Heart right ventricle (tissue), 16 donors: ENCODE data around the gene SNX33. TPM values are rescaled to one million over a fixed set of nuclear protein-coding genes. Genes with fewer than 3 reads are reported as not detected.
"Not testable (repeated sequence)": the region's sequence is repeated elsewhere in the genome, so short reads cannot be mapped to it uniquely, and the experiment has no call there.

Experiments used
- ATAC-seq, 8 donors: fragments of 200-7000 bp; cut with Tn5 transposase; one replicate each; pipeline ENCODE4 v1.9.1; 2020; ENCODE audit warnings: mild to moderate bottlenecking in 8 of 8, moderate library complexity in 8 of 8, moderate number of reproducible peaks in 1 of 8
- DNase-seq, 2 donors: peaks; one replicate each; pipeline ENCODE4 v3.0.0-alpha.2; 2020
- H3K27ac ChIP-seq, 10 donors: fragments of 200-600 bp; sonication (generic) in 2 of 10; one replicate each; pipeline versions ENCODE4 v1.5.0 to v1.8.0; 2020 to 2022; ENCODE audit warnings: mild to moderate bottlenecking in 3 of 10
- H3K27me3 ChIP-seq, 7 donors: fragments of 200-600 bp; one replicate each; pipeline ENCODE4 v1.8.0; 2021 to 2022; ENCODE audit warnings: mild to moderate bottlenecking in 2 of 7
- H3K36me3 ChIP-seq, 9 donors: fragments of 200-600 bp; sonication (generic) in 1 of 9; one replicate each; pipeline versions ENCODE4 v1.5.0 to v1.8.0; 2020 to 2022; ENCODE audit warnings: mild to moderate bottlenecking in 2 of 9
- H3K4me1 ChIP-seq, 9 donors: fragments of 200-600 bp; sonication (generic) in 1 of 9; one replicate each; pipeline versions ENCODE4 v1.5.0 to v1.8.0; 2020 to 2022; ENCODE audit warnings: mild to moderate bottlenecking in 4 of 9
- H3K4me3 ChIP-seq, 10 donors: fragments of 200-600 bp; sonication (generic) in 2 of 10; one replicate each; pipeline versions ENCODE4 v1.5.0 to v1.8.0; 2020 to 2022; ENCODE audit warnings: mild to moderate bottlenecking in 7 of 10, moderate library complexity in 2 of 10
- H3K9me3 ChIP-seq, 11 donors: fragments of 200-600 bp in 10 of 11; sonication (generic) in 2 of 11; one replicate each; pipeline versions ENCODE4 v1.5.0 to v1.8.0; 2013 to 2022; ENCODE audit warnings: mild to moderate bottlenecking in 2 of 11, control low read depth in 1 of 11, moderate library complexity in 1 of 11
- whole genome bisulfite sequencing, 2 donors: extraction: QIAGEN DNeasy Blood & Tissue Kit; methylation state at CpG; one replicate each; pipeline ENCODE4 v1.1.7; 2013; ENCODE audit warnings: inconsistent platforms in 1 of 2; 5-methylcytosine and 5-hydroxymethylcytosine counted together
- intact Hi-C, 10 donors: fragments of 100-400 bp; cut with DNase I; formaldehyde crosslinking; loops; one replicate each; pipeline versions ENCODE4 v1.11.1 to v1.14.2; 2022
- polyA plus RNA-seq, 2 donors: library from polyadenylated mRNA; stranded (reverse); fragments of 200-250 nt; gene quantifications; one replicate each; pipeline ENCODE4 v1.2.3, GENCODE V29; 2013
- total RNA-seq, 10 donors: library from RNA; stranded (reverse); fragmentation: NEBNext Ultra II Directional in 3 of 10; extraction: Animal tissue kit (Norgen Biotek cat#: 25700) in 3 of 10; gene quantifications; one replicate each; pipeline versions ENCODE4 v1.2.1 to v1.2.4, GENCODE V29; 2021 to 2023
- TF ChIP-seq, protein P1 (sequence below), 9 donors: fragments of 200-600 bp; sonication (generic) in 2 of 9; IDR thresholded peaks; one replicate each; pipeline versions ENCODE4 v1.5.0 to v1.8.0; 2021 to 2022; ENCODE audit warnings: antibody characterized with exemption in 9 of 9, mild to moderate bottlenecking in 5 of 9, moderate library complexity in 1 of 9
- donor health status: Arrhythmogenic right ventricular cardiomyopathy.
- donor health status: ischemic (EF 13 %, LVEDD 7.1; RV severe dilation, severe dysfunction).
- donor health status: healthy with polysubstance abuse.
- donor health status: DM: no; HTN: yes; CAD: no.
- donor health status: DM: no; HTN: no; CAD: no.
- donor health status: ischemic (EF 25% LVEDD 6.9; RV normal size, moderate dysfunction).
- donor health status: ischemic (EF 25% LVEDD 5.7; RV mildly dilated, moderate dysfunction).
- donor health status: healthy.
- donor health status: DM: yes; HTN: yes; CAD: no.
- donor health status: Ischemic cardiomyopathy.
- donor health status: ischemic (EF 35%, LVEDD 5.7; RV mildly dilated, moderate dysfunction).
- donor health status: nonischemic (EF 11% LVEDD 7.7; RV severe dilation, severe dysfunction).
- donor health status: DM: yes; HTN: yes; CAD: no.
- donor health status: PGD.
- donor health status: ischemic (EF 29% LVEDD 5.4; RV normal size, mild dysfunction).
- donor health status: nonischemic (EF 23%, LVEDD 6.1; RV moderate dilation, normal function).

The SNX33 gene
- total and polyA plus RNA-seq, 12 donors = 7.4 to 14.8 (median 9.7) TPM

DNA sequence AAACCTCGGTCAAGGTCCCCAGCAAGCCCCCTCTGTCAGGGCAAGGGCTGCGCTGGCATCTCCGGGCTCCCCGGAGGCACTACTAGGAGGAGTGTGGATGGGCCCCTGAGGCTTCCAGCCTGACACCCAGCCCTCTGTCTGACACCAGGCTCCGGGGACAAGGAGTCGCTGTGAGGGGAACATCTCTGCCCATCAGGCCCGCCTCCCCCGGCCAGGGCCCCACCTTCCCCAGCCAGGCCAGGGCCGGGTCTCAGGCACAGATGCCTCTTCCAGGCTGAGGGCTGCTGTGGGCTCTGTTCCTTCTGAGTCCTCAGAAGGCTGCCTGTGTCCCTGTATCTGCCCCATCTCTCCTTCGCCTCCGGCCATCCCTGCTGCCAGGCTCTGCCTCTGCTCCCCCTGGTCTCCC lies 49.1 kb downstream of the SNX33 start:
- H3K27ac ChIP-seq = peak overlapping the region in 6 of 10 donors; percentile 23 to 82 (median 54)
- ATAC-seq (peak in 1 of 8 donors; percentile 1), DNase-seq (no peak)
- intact Hi-C loops = no loop called here
- H3K36me3 ChIP-seq = peaks cover 0 to 1% (median 0%) of the 10 kb centered on the region in 9 donors
- H3K27me3 ChIP-seq = peaks cover 0 to 46% (median 0%) of the 10 kb centered on the region in 7 donors
- TF ChIP-seq, protein P1, sequence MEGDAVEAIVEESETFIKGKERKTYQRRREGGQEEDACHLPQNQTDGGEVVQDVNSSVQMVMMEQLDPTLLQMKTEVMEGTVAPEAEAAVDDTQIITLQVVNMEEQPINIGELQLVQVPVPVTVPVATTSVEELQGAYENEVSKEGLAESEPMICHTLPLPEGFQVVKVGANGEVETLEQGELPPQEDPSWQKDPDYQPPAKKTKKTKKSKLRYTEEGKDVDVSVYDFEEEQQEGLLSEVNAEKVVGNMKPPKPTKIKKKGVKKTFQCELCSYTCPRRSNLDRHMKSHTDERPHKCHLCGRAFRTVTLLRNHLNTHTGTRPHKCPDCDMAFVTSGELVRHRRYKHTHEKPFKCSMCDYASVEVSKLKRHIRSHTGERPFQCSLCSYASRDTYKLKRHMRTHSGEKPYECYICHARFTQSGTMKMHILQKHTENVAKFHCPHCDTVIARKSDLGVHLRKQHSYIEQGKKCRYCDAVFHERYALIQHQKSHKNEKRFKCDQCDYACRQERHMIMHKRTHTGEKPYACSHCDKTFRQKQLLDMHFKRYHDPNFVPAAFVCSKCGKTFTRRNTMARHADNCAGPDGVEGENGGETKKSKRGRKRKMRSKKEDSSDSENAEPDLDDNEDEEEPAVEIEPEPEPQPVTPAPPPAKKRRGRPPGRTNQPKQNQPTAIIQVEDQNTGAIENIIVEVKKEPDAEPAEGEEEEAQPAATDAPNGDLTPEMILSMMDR (IDR thresholded peaks at IDR 0.05) = no peak
- WGBS, 2 donors = 79 to 84% methylated on average over 11 of the region's 11 CpGs
- H3K9me3 ChIP-seq = no peaks in the 10 kb centered on the region
- H3K4me1 ChIP-seq = peaks cover 25 to 89% (median 58%) of the 10 kb centered on the region in 9 donors
- H3K4me3 ChIP-seq = no peak overlapping the region

DNA sequence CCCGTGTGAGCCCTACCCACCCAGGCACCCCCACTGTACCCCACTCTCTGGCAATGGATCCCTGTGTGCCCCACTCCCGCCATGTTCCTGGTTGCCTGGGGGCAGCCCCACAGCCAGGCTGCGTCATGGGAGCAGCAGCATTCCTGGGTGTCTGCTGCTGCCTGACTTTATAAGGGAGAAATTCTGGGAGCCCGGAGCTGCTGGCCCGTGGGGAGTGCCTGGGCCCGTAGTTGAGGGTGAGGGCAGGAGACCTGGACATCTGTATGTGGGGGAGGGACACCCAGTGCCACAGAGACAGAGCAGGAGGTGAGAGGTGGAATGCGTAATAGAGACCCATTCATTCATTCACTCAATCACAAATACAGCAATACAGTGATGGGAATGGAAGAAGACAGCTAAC lies 49.8 kb downstream of the SNX33 start:
- DNase-seq (no peak), ATAC-seq (no peak)
- Histone ChIP-seq H3K27me3 (peaks cover 0 to 41% (median 0%) of the 10 kb centered on the region in 7 donors), H3K4me3 (no peak overlapping the region), H3K36me3 (no peaks in the 10 kb centered on the region), H3K4me1 (peaks cover 25 to 95% (median 65%) of the 10 kb centered on the region in 9 donors), H3K9me3 (no peaks in the 10 kb centered on the region), H3K27ac (peak overlapping the region in 5 of 10 donors; percentile 23 to 82 (median 56))
- TF ChIP-seq, protein P1 (IDR thresholded peaks at IDR 0.05) = no peak
- intact Hi-C loops = no loop called here
- WGBS, 2 donors = 68 to 76% methylated on average over 7 of the region's 7 CpGs

DNA sequence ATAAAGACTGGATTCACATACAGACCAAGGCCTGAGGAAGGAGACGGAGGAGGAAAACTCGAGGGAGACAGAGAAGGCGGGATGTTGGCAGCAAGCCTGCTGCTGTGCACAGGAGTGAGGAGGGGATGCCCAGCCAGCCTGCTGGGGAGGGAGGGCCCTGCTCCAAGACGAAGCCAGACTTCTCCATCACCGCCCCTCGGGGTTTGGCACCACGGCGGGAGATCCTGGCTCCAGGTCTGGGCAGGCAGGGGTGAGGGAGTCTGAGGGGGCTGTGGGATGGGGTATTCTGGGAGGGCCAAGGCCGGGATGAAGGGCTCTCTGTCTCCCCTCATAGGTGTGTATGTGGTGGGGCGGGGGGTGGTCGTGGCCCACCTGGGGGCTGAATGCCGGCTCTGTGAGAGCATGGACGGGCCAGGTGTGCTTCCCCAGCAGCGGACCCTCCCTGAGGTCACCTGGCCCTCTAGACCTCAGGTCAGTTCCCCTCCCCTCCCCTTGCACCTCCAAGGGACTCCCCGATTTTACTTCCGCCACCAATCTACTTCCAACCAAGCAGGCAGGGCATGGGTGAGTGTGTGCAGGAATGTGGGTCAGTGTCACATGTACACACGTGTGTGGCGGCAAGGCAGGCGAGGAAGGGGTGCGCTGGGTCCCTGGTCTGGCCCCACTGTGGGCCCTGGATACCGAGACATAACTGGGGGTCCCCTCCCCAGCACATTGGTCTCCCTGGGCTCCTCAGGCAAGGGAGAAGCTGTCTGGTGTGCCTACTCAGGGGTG lies 50.4 kb downstream of the SNX33 start:
- DNase-seq, H3K4me3 ChIP-seq, intact Hi-C loops, ATAC-seq, H3K9me3 ChIP-seq, H3K36me3 ChIP-seq: not testable (repeated sequence)
- WGBS, 2 donors = 74 to 80% methylated on average over 19 to 21 of the region's 21 CpGs
- Histone ChIP-seq H3K27me3 (peaks cover 0 to 41% (median 0%) of the 10 kb centered on the region in 7 donors), H3K27ac (peak overlapping the region in 4 of 10 donors; percentile 60 to 82 (median 64)), H3K4me1 (peaks cover 24 to 94% (median 64%) of the 10 kb centered on the region in 9 donors)

DNA sequence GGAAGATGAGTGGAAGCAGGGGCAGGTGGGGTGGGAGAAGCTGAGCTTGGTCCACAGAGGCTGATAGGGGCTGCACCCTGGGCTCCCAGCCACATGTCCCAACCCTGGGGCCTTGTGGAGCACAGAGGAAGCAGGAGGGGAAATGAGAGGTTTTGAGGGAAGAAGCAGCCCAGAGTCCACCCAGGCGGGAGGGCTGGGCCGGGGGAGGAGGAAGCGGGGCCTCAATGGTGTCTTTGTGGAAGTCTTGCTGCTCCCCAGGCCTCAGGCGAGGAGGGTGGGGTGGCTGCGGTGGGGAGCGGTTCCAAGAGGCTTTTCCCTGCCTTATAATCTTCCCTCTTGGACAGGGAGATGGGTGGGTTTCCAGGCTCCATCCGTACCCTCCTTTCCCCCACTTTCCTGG lies 51.8 kb downstream of the SNX33 start:
- peak in 7 of 8 donors; percentile 2 to 34 (median 15) for ATAC-seq
- H3K27me3 ChIP-seq = peaks cover 0 to 28% (median 0%) of the 10 kb centered on the region in 7 donors
- peak in 1 of 2 donors; percentile 49 for DNase-seq
- intact Hi-C loops, H3K4me3 ChIP-seq, H3K9me3 ChIP-seq, H3K36me3 ChIP-seq: not testable (repeated sequence)
- H3K4me1 ChIP-seq = peaks cover 17 to 86% (median 57%) of the 10 kb centered on the region in 9 donors
- H3K27ac ChIP-seq = peak overlapping the region in 9 of 10 donors; percentile 22 to 73 (median 60)
- 39 to 50% methylated on average over 7 of the region's 7 CpGs for WGBS, 2 donors

DNA sequence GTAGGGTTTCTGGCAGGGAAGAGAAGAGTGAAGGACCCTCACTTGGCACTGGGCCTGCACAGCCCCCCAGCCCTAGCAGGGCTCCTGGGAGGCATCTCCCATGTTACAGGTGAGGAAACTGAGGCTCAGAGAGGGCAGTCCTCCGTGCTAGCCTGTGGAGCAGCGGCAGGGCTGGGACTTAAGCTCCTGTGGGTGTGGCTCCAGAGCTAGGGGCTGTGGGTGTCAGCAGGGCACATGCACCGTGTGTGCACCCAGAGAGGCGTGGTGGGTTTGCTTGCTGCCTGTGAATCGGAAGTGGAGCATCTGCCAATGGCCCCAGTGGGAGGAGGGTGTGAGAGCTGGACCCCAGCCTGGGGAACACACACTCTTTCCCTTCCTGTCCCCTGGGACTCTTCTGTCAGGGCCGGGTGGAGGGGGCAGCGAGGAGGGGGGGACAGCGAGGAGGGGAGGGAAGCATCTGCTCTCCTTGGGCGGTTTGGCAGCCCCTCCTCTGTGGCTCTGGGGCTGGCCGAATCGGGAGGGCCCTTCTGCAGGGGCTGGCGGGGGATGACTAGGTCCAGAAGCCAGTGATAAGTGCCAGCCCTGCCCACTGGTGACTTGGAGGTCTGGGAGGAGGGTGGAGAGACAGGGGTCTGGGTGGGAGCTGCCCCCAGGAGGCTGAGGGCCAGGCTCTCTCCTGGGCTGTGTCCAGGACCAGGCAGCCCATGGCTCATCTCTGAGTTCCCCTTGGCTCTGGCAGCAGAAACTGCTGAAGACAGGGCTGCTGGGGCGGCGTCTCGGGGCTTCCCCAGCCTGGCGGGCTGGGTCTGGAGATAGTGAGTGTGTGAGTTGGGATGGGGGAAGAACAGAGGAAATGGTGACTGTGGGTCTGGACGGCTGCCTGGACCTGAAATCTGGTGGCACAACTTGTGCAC lies 52.5 kb downstream of the SNX33 start:
- WGBS, 2 donors = 20 to 26% methylated on average over 10 to 16 of the region's 17 CpGs
- H3K9me3 ChIP-seq, H3K36me3 ChIP-seq, H3K4me3 ChIP-seq, intact Hi-C loops: not testable (repeated sequence)
- ATAC-seq = peak; percentile 1 to 48 (median 32)
- H3K27ac ChIP-seq = peak overlapping the region; percentile 22 to 75 (median 66)
- peaks cover 13 to 86% (median 51%) of the 10 kb centered on the region in 9 donors for H3K4me1 ChIP-seq
- DNase-seq = peak; percentile 65
- peaks cover 0 to 23% (median 0%) of the 10 kb centered on the region in 7 donors for H3K27me3 ChIP-seq

DNA sequence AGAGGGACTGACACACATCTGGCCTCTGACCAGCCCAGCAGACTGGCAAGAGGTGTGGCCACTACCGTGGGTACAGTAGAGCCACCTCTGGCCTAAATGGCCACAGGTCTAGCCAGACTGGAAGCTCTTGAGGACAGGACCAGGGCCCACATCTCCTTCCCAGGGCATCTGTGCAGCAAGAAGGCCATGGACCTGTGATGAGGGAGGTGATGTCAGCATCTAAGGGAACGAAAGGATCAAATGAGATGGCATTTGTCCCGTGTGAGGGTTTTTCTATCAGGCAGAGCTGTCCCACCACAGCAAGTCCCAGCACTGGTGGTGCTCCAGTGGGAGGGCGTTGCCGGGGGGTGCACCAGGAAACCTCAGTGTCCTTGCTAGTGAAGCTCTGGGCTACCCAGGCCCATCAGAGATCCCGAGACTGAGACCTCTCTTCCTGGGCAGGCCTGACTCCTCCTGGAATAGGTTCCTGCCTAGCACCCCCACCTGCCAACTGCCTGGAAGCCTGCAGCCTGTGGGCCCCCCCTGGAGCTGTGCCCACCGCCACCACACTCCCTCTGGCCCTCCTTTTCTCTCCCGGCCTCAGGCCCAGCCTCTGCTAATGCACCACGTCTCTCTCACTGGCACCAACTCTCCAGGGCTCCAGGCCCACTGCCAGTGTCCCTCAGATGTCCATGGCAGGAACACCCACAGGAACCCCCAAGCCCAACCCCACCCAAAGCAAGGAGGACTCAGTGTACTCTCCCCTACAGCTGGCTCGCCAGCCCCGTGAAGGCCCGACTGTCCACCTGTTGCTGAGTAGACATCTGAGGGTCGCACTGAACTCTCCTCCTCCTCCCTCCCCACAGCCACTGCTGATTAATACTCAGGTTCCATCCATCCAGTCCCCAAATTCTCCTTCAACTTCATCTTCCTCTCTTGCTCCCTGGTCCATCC lies 53.6 kb downstream of the SNX33 start:
- H3K4me3 ChIP-seq, intact Hi-C loops, ATAC-seq, DNase-seq, H3K9me3 ChIP-seq, H3K36me3 ChIP-seq: not testable (repeated sequence)
- Histone ChIP-seq H3K27ac (peak overlapping the region; percentile 34 to 75 (median 60)), H3K27me3 (peaks cover 0 to 12% (median 0%) of the 10 kb centered on the region in 7 donors), H3K4me1 (peaks cover 9 to 86% (median 43%) of the 10 kb centered on the region in 9 donors)
- 76 to 86% methylated on average over 10 to 13 of the region's 13 CpGs for WGBS, 2 donors
